GM12873 (cell line): Measurements from ENCODE around the gene ZMYM2.

Experiments used
- TF ChIP-seq, protein P1 (sequence below): IDR thresholded peaks from 2 replicates; pipeline ENCODE4 v1.5.1; 2012; ENCODE audit warnings: low read depth, mild to moderate bottlenecking, moderate library complexity, low read length, control low read depth; ENCODE audit not compliant: insufficient read depth; ENCODE audit errors: missing control alignments

Gene ZMYM2

DNA sequence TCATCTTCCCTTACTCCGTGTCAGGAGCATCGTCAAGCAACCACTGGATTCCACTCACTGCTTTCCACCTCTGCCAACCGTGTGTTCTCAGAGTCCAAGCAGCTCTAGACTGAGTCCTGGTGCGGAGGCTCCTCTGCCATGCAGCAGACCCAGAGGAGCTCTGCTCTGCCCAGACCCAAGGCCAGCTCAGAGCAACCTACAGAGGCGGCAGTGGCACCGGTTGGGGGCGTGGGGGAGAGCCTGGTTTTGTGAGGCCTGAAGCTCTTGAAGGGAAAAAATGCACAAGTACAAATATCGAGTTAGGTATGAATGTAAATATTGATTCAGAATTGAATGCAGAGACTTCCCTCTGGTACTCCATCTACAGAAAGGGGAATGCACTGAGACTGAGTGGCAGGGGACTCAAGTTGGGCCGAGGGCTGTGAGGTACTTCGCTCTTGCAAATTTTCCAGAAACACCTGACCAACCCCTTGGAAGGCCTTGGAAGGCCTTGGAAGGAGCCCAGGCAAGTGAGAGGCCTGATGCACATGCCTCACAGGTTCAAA lies 155.6 kb downstream of the ZMYM2 start:
- TF ChIP-seq, protein P1, sequence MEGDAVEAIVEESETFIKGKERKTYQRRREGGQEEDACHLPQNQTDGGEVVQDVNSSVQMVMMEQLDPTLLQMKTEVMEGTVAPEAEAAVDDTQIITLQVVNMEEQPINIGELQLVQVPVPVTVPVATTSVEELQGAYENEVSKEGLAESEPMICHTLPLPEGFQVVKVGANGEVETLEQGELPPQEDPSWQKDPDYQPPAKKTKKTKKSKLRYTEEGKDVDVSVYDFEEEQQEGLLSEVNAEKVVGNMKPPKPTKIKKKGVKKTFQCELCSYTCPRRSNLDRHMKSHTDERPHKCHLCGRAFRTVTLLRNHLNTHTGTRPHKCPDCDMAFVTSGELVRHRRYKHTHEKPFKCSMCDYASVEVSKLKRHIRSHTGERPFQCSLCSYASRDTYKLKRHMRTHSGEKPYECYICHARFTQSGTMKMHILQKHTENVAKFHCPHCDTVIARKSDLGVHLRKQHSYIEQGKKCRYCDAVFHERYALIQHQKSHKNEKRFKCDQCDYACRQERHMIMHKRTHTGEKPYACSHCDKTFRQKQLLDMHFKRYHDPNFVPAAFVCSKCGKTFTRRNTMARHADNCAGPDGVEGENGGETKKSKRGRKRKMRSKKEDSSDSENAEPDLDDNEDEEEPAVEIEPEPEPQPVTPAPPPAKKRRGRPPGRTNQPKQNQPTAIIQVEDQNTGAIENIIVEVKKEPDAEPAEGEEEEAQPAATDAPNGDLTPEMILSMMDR: no peak

DNA sequence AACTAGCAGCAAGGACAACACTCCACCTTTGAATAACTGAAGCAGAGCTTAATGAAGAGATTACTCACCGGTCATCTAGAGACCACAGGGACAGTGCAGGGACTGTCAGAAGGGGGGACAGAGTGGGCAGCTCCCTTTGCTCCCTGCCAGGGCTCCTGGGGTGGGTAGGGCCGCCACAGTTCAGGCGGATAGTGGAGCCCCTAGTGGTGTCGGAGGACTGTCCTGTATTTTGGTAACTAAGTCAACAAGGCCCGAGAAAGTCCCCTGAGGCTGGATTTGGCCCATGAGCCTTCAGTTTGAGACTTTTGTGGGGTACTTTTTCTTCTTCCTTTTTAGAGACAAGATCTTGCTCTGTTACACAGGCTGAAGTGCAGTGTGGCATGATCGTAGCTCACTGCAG lies 157.7 kb downstream of the ZMYM2 start:
- TF ChIP-seq, protein P1: no peak

DNA sequence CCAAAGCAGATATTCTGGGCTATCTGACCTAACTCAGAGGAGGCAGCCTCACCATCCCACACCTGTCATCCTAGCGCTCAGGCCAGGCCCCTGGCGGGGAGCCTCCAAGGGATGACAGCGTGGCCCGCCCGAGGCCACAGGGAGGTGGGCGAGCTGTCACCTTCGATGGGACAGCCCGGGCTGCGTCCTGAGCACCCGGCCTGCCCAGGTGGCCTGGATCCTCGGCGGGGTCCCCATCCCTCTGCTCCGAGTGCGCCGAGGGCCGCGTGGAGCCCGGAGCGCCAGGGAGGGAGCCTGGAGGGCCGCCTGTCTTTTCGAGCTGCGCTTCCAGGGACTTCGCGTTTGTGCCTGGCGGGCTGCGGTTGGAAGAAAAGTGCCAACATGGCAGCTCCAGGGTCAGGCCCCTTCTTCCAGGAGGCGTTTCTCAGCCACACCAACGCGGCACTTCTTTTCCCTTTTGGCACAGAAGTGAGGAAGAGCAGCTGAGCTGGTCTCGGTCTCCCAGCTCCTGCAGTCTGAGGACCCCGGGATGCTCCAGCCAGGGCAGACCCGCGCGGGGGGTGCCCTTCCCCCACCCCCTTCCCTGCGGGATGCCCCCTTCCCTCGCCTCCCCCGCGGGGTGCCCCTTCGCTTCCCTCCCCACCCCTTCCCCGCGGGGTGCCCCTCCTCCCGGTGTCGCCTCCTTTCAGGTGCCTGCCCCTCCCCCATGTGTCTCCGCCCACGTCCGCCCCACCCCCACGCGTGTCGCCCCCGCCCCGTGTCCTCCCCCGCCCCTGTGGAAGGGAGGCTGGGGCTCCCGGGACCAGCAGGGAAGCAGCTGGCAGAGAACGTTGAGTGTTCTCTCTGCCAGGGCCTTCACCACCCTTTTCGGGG lies 160.0 kb downstream of the ZMYM2 start:
- TF ChIP-seq, protein P1: peak; percentile 47

DNA sequence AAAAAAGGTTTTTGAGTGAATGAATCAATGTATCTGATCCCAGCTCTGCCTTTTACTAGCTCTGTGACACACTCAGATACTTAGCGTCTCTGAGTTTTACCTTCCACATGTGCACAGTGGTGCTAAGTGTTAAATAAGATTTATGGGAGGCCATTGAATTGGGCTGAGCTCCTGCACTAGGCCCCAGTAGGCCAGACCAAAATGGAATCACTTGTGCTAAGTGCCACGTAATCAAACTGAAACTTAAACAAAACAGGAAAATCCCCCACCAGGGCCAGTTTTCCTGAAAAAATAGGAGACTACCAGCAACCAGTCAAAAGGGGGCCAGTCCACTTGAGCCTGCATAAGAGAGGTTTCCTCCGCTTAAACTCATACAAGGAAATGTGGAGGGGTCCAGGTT lies 161.4 kb downstream of the ZMYM2 start:
- TF ChIP-seq, protein P1: no peak

DNA sequence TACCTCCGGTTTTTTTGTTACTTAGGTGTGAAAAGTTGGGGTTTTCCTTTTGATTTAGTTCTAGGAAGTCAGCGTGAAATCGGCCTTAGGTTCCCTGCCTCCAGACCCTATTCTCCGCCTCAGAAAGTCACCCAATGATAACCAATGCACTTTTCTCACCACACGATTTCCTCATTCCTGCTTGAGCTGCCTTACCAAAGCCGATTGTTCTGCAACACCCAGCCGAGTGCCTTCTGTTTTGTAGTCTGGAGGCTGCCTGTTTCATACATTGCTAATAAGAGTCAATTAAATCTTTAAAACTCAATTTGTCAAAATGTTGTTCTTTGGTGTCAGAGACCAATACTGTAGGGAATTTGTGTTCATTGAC lies 162.6 kb downstream of the ZMYM2 start:
- TF ChIP-seq, protein P1: no peak

DNA sequence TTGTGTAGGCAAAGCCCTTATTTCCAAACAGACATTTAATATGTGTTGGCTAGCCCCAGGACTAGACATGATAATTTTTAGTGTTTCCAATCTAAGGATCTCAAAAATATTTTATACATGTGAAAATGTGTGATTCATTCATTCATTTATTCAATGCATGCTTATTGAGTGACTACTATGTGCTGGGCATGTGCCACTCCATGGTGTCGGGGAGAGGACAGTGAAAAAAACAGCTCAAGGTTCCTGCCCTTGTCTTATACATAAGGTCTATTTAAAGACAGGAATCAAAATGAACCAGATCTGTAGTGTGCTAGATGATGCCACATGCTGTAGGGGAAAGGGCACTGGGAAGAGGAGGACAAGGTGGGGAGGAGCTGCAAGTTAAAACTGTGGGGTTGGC lies 165.8 kb downstream of the ZMYM2 start:
- TF ChIP-seq, protein P1: no peak

DNA sequence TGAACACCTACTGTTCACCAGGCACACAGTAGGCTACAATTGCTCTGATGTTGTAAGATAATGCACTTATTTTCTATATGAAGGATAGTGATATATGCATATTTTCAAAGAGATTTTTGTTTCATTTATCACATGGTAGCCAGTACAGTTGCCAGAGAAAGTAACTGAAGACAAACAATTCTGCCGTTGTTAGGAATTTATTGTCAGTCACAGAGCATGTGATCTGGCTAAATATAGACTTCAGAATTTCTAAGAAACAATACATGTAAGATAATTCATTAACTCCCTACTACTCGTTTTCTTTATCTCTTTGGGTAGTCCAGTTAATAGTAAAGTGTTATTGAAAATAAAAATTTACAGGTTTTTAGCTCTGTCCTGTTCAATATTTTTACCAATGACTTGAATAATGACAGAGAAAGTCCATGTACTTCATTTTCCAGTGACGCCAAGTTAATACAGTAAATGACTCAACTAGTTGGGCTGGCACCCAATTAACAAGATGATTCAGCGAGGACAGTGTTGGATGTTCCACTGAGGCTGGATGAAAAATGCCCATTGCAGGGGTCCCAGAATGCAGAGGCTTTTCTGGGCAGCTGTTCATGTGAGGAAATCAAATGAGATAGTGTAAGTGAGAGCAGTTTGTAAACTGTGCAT lies 166.7 kb downstream of the ZMYM2 start:
- TF ChIP-seq, protein P1: no peak
